NCI-H2196 treated with DMSO at 0.1 percent for 48 hours (cell line): Measurements from ENCODE around the gene NCOA4.
"Not testable (repeated sequence)": the region's sequence is repeated elsewhere in the genome, so short reads cannot be mapped to it uniquely, and the experiment has no call there.

Experiments
- DNase-seq: peaks from one replicate; lab custom pipeline; 2025; ENCODE audit not compliant: unreplicated experiment; lab: John Stamatoyannopoulos, UW

The NCOA4 gene

GRCh38 chr10:45985590-45985989, 44.8 kb downstream of the NCOA4 start:
- not testable (repeated sequence) for DNase-seq

- DNase-seq, result not testable (repeated sequence)
These were observed 46.0 kb downstream of the NCOA4 start for GRCh38 chr10:45984473-45984872.

GRCh38 chr10:45983538-45984186, 46.8 kb downstream of the NCOA4 start:
- not testable (repeated sequence) for DNase-seq

GRCh38 chr10:45981367-45981766, 49.1 kb downstream of the NCOA4 start:
- not testable (repeated sequence) for DNase-seq

GRCh38 chr10:45978554-45978953, 51.9 kb downstream of the NCOA4 start:
- not testable (repeated sequence) for DNase-seq

- not testable (repeated sequence) for DNase-seq
These were observed 56.4 kb downstream of the NCOA4 start for GRCh38 chr10:45974041-45974440.

GRCh38 chr10:45972813-45973169, 57.6 kb downstream of the NCOA4 start:
- DNase-seq, result not testable (repeated sequence)

GRCh38 chr10:45972106-45972812, 58.2 kb downstream of the NCOA4 start, which contains the start of gene TIMM23:
Gene TIMM23, plus strand, starts transcription at chr10:45972489. Its CDS starts 136 bp downstream, at chr10:45972625.
- peak; percentile 4 for DNase-seq

GRCh38 chr10:45971742-45972105, 58.7 kb downstream of the NCOA4 start:
- DNase-seq, result not testable (repeated sequence)

GRCh38 chr10:45971019-45971418, 59.4 kb downstream of the NCOA4 start:
- not testable (repeated sequence) for DNase-seq

GRCh38 chr10:45962686-45963452, 67.6 kb downstream of the NCOA4 start:
- not testable (repeated sequence) for DNase-seq

- not testable (repeated sequence) for DNase-seq
These were observed 72.5 kb downstream of the NCOA4 start for GRCh38 chr10:45957928-45958327.

- DNase-seq, result not testable (repeated sequence)
These were observed 73.8 kb downstream of the NCOA4 start for GRCh38 chr10:45956634-45957033.
